Astrocyte (in vitro differentiated cells and primary cell): ENCODE data around the gene TMEM30A. TPM values are rescaled to one million over a fixed set of nuclear protein-coding genes. Genes with fewer than 3 reads are reported as not detected.

Source experiments
- DNase-seq: peaks from one replicate; pipeline ENCODE4 v3.0.0-alpha.2; 2010; ENCODE audit warnings: low read depth
- FAIRE-seq: peaks from 2 replicates; lab custom pipeline; 2011; peaks lifted over from hg19 to GRCh38; lab: Jason Lieb, UNC
- H2AFZ ChIP-seq: 2 replicates; pipeline ENCODE4 v1.6.0; 2012; ENCODE audit warnings: low read depth, low read length, inconsistent platforms
- H3K27ac ChIP-seq: 2 replicates; pipeline ENCODE4 v1.5.1; 2011; ENCODE audit warnings: low read depth, low read length, inconsistent platforms
- H3K27me3 ChIP-seq: 2 replicates; pipeline ENCODE4 v1.6.0; 2011; ENCODE audit warnings: low read length, inconsistent platforms; ENCODE audit not compliant: insufficient read depth
- H3K36me3 ChIP-seq: 2 replicates; pipeline ENCODE4 v1.5.1; 2011; ENCODE audit warnings: low read length, inconsistent platforms; ENCODE audit not compliant: insufficient read depth
- H3K4me1 ChIP-seq: 2 replicates; pipeline ENCODE4 v1.5.1; 2011; ENCODE audit warnings: low read length, inconsistent platforms; ENCODE audit not compliant: insufficient read depth
- H3K4me2 ChIP-seq: 2 replicates; pipeline ENCODE4 v1.6.0; 2012; ENCODE audit warnings: low read length, inconsistent platforms
- H3K4me3 ChIP-seq: 2 replicates; pipeline ENCODE4 v1.5.1; 2011; ENCODE audit warnings: low read depth, mild to moderate bottlenecking, low read length, inconsistent platforms; ENCODE audit not compliant: insufficient read depth
- H3K79me2 ChIP-seq: 2 replicates; pipeline ENCODE4 v1.6.0; 2012; ENCODE audit warnings: mild to moderate bottlenecking, low read length, inconsistent platforms; ENCODE audit not compliant: insufficient read depth
- H3K9ac ChIP-seq: 2 replicates; pipeline ENCODE4 v1.6.0; 2012; ENCODE audit warnings: mild to moderate bottlenecking, low read length, inconsistent platforms
- H3K9me3 ChIP-seq: 2 replicates; pipeline ENCODE4 v1.5.1; 2012; ENCODE audit warnings: low read depth, mild to moderate bottlenecking, low read length, inconsistent platforms; ENCODE audit not compliant: insufficient read depth
- H4K20me1 ChIP-seq: 2 replicates; pipeline ENCODE4 v1.6.0; 2012; ENCODE audit warnings: low read length, inconsistent platforms; ENCODE audit not compliant: insufficient read depth
- H3K27ac Mint-ChIP-seq: one replicate; pipeline ENCODE4 v1.8.0; 2021; ENCODE audit warnings: mild to moderate bottlenecking, mixed read lengths; ENCODE audit not compliant: unreplicated experiment
- H3K27me3 Mint-ChIP-seq: one replicate; pipeline ENCODE4 v1.8.0; 2021; ENCODE audit warnings: low read depth, mixed read lengths; ENCODE audit not compliant: unreplicated experiment
- H3K36me3 Mint-ChIP-seq: one replicate; pipeline ENCODE4 v1.8.0; 2021; ENCODE audit warnings: low read depth, mixed read lengths; ENCODE audit not compliant: unreplicated experiment
- H3K4me1 Mint-ChIP-seq: one replicate; pipeline ENCODE4 v1.8.0; 2021; ENCODE audit warnings: low read depth, mixed read lengths; ENCODE audit not compliant: unreplicated experiment
- H3K4me3 Mint-ChIP-seq: one replicate; pipeline ENCODE4 v1.8.0; 2021; ENCODE audit warnings: mild to moderate bottlenecking, moderate library complexity, mixed read lengths; ENCODE audit not compliant: unreplicated experiment
- H3K9me3 Mint-ChIP-seq: one replicate; pipeline ENCODE4 v1.8.0; 2021; ENCODE audit warnings: mild to moderate bottlenecking, mixed read lengths; ENCODE audit not compliant: unreplicated experiment
- CTCF ChIP-seq: IDR thresholded peaks from 2 replicates; pipeline ENCODE4 v1.5.1; 2011; ENCODE audit warnings: low read depth, mild to moderate bottlenecking, inconsistent platforms, low read length, moderate library complexity; ENCODE audit not compliant: insufficient read depth
- EZH2 ChIP-seq: IDR thresholded peaks from 2 replicates; pipeline ENCODE4 v1.6.1; 2012; ENCODE audit warnings: mild to moderate bottlenecking, low read length, inconsistent platforms; ENCODE audit not compliant: insufficient read depth
- total RNA-seq: library from RNA; stranded (reverse); gene quantifications from 2 replicates; pipeline ENCODE4 v1.2.1, GENCODE V29; 2021

Gene TMEM30A
- total RNA-seq, 1 donor from 2014 or later = 166 TPM

- peaks cover 27% of the 10 kb centered on the region for H3K4me1 ChIP-seq
- Mint-ChIP-seq H3K4me1 (peaks cover 37% of the 10 kb centered on the region), H3K9me3 (peaks cover 4% of the 10 kb centered on the region), H3K27ac (peak overlapping the region; percentile 73), H3K27me3 (no peaks in the 10 kb centered on the region), H3K36me3 (peaks cover 30% of the 10 kb centered on the region), H3K4me3 (peak overlapping the region; percentile 0)
- H3K9ac ChIP-seq = no peak overlapping the region
- FAIRE-seq (peak; percentile 32), DNase-seq (peak; percentile 97)
- peaks cover 90% of the 10 kb centered on the region for H3K79me2 ChIP-seq
- peaks cover 21% of the 10 kb centered on the region for H4K20me1 ChIP-seq
- no peaks in the 10 kb centered on the region for H3K27me3 ChIP-seq
- TF ChIP-seq CTCF = no peak
- TF ChIP-seq EZH2 = no peak
- peaks cover 4% of the 10 kb centered on the region for H3K36me3 ChIP-seq
- H3K27ac ChIP-seq = peak overlapping the region; percentile 82
- H3K4me3 ChIP-seq = no peak overlapping the region
- H3K9me3 ChIP-seq = no peaks in the 10 kb centered on the region
- H2AFZ ChIP-seq = no peak overlapping the region
- peak overlapping the region; percentile 44 for H3K4me2 ChIP-seq
These were observed 9.5 kb downstream of the TMEM30A start for GRCh38 chr6:75275067-75275466.

DNA sequence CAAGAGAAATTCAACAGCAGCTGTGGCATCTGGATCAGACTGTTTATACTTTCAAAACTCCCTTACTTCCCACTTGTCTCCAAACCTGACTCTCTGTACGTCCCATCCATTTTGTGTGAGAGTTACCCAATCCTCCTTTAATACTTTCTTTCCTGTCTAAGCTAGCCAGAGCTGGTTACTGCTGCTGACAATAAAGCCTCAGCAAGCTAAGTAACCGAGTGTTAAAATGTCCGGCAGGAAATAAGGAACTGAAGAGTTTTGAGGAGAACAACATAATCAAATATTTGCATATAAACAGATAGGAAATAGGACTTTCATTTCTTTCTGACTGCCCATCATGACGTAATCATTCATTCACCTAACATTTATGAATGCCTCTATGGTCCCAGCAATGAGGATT lies 11.6 kb downstream of the TMEM30A start:
- Mint-ChIP-seq H3K4me3 (no peak overlapping the region), H3K36me3 (peaks cover 38% of the 10 kb centered on the region)

More for the DNA sequence above, 11.6 kb downstream of the TMEM30A start:
- H3K79me2 ChIP-seq = peaks cover 87% of the 10 kb centered on the region
- H3K4me2 ChIP-seq = no peak overlapping the region
- TF ChIP-seq EZH2 (no peak), CTCF (no peak)
- H3K36me3 ChIP-seq = peaks cover 4% of the 10 kb centered on the region
- H3K27ac ChIP-seq = peak overlapping the region; percentile 46
- Mint-ChIP-seq H3K27ac (peak overlapping the region; percentile 68), H3K27me3 (no peaks in the 10 kb centered on the region), H3K9me3 (peaks cover 4% of the 10 kb centered on the region), H3K4me1 (peaks cover 29% of the 10 kb centered on the region)
- H3K4me3 ChIP-seq = no peak overlapping the region
- peaks cover 18% of the 10 kb centered on the region for H3K4me1 ChIP-seq
- H3K9ac ChIP-seq = no peak overlapping the region
- peaks cover 14% of the 10 kb centered on the region for H4K20me1 ChIP-seq
- DNase-seq = no peak
- H3K9me3 ChIP-seq = no peaks in the 10 kb centered on the region
- no peaks in the 10 kb centered on the region for H3K27me3 ChIP-seq
- FAIRE-seq = no peak
- H2AFZ ChIP-seq = no peak overlapping the region
